ENCODE data around the gene SH3TC1. TPM values are rescaled to one million over a fixed set of nuclear protein-coding genes. Genes with fewer than 3 reads are reported as not detected.

The SH3TC1 gene
- total RNA-seq, 1 experiment from 2014 or later: 28.9 TPM

- Histone ChIP-seq H3K36me3 (peaks cover 29% of the 10 kb centered on the region), H3K27ac (no peak overlapping the region), H3K4me1 (peaks cover 1% of the 10 kb centered on the region), H3K9me3 (replicated peaks) (no peaks in the 10 kb centered on the region), H3K4me3 (no peak overlapping the region), H3K27me3 (no peaks in the 10 kb centered on the region)
- DNase-seq: no peak
These were observed 38.3 kb downstream of the SH3TC1 start for GRCh38 chr4:8237256-8237989.

GRCh38 chr4:8238036-8238511 lies 39.0 kb downstream of the SH3TC1 start:
- DNase-seq: no peak
- no peak overlapping the region for H3K27ac ChIP-seq
- no peaks in the 10 kb centered on the region for H3K27me3 ChIP-seq
- no peaks in the 10 kb centered on the region for H3K9me3 ChIP-seq (replicated peaks)
- H3K36me3 ChIP-seq: peaks cover 29% of the 10 kb centered on the region
- H3K4me3 ChIP-seq: no peak overlapping the region
- peaks cover 7% of the 10 kb centered on the region for H3K4me1 ChIP-seq

DNA sequence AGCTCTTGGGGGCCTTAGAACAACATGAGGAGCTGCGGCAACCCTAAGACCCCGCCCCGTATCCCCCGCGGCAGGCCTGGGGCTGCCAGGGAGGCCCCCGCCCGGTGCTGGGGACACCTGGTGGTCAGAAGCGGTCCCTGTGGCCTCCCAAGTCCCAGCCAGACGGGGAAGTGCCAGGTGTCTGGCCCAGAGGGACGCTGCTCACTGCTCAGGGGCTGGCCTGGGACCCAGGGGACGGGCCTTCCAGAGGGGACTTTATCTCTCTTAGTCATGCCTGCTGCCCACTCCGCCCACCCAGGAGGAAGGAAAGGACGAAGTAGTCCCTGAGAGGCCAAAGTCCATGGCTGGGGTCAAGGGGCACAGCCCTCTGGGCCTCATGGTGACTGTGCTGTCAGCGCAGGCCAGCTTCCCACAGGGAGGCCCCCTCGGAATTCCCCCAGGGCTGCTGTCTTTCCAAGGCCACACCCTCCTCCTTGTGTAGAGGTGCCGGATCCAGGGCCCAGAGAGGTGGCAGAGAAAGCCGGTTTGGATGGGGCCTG lies 39.5 kb downstream of the SH3TC1 start:
- H3K4me1 ChIP-seq: peaks cover 7% of the 10 kb centered on the region
- peaks cover 24% of the 10 kb centered on the region for H3K36me3 ChIP-seq
- no peak for DNase-seq

DNA sequence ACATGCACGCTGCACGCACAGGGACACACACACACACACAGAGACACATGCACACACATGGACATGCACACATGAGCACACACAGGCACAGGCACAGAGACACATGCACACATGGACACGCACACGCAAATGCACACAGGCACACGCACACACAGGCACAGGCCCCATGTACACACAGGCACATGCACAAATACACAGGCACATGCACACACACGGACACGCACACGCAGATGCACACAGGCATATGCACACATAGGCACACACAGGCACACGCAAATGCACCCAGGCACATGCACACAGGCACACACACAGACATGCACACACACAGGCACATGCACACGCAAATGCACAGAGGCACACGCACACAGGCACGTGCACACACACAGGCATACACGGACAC lies 40.1 kb downstream of the SH3TC1 start:
- Histone ChIP-seq H3K9me3 (replicated peaks) (no peaks in the 10 kb centered on the region), H3K4me3 (no peak overlapping the region), H3K27ac (no peak overlapping the region), H3K36me3 (peaks cover 18% of the 10 kb centered on the region), H3K4me1 (peaks cover 7% of the 10 kb centered on the region), H3K27me3 (no peaks in the 10 kb centered on the region)
- DNase-seq: no peak

More for the DNA sequence above, 39.5 kb downstream of the SH3TC1 start:
- H3K4me3 ChIP-seq: no peak overlapping the region
- H3K9me3 ChIP-seq (replicated peaks): no peaks in the 10 kb centered on the region
- H3K27me3 ChIP-seq: no peaks in the 10 kb centered on the region
- no peak overlapping the region for H3K27ac ChIP-seq

DNA sequence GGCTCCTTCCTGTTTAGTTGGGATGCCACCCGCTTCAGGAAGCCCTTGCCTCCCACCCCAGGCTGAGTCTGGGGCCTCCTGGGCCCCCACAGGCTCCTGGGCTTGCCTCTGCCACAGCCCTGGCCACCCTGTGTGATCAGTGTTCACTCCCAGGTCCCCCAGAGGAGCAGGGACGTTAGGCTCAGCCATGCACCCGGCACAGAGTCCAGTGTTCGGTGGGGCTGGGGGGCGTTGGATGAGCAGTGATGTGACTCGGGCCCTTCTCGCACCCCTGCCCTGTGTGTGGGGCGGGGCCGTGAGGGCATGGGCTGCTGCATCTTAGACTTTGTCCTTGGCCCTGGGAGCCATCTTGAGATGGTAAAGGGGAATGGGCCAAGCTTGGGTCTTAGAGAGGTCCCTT lies 40.6 kb downstream of the SH3TC1 start:
- no peak for DNase-seq

DNA sequence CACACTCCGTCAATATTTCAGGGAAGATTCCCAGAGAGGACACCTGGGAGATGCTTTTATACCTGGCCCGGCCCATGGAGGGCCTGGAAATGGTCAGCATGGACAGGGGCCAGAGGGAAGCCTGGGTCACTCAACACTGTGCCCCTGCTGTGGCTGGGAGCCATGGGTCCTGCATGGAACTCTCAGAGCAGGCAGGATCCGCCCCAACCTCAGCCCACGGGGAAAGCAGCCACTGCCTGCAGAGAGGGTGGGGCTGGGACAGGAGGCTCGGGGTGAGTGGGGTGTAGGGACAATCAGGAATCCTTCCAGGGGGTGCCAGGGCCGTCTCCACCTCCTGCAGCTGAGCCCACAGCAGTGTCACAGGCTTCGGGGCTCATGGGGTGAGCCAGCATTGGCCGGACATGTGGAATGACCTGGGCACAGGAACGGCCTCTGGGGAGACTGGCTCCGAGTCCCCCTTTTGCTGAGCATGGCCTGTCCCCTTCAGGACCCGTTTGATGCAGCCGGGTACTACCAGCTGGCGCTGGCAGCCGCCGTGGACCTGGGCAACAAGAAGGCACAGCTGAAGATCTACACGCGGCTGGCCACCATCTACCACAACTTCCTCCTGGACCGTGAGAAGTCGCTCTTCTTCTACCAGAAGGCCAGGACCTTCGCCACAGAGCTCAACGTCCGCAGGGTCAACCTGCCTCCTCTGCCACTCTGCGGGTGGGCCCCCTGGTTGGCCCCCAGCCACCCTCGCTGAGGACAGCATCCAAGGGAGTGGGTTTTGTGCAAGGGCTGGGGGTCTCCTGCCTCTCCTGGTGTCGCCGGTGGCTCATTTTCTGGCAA lies 41.3 kb downstream of the SH3TC1 start:
- no peaks in the 10 kb centered on the region for H3K9me3 ChIP-seq (replicated peaks)
- no peak overlapping the region for H3K4me3 ChIP-seq
- peaks cover 9% of the 10 kb centered on the region for H3K36me3 ChIP-seq
- peaks cover 7% of the 10 kb centered on the region for H3K4me1 ChIP-seq
- DNase-seq: no peak
- H3K27me3 ChIP-seq: no peaks in the 10 kb centered on the region
- no peak overlapping the region for H3K27ac ChIP-seq

More for the DNA sequence above, 40.6 kb downstream of the SH3TC1 start:
- Histone ChIP-seq H3K27ac (no peak overlapping the region), H3K4me3 (no peak overlapping the region), H3K27me3 (no peaks in the 10 kb centered on the region), H3K36me3 (peaks cover 13% of the 10 kb centered on the region), H3K9me3 (replicated peaks) (no peaks in the 10 kb centered on the region), H3K4me1 (peaks cover 7% of the 10 kb centered on the region)

- DNase-seq: no peak
- Histone ChIP-seq H3K27ac (no peak overlapping the region), H3K4me1 (peaks cover 7% of the 10 kb centered on the region), H3K27me3 (no peaks in the 10 kb centered on the region), H3K36me3 (peaks cover 4% of the 10 kb centered on the region; the same call in 1 of the 2 replicates), H3K4me3 (no peak overlapping the region), H3K9me3 (replicated peaks) (no peaks in the 10 kb centered on the region)
These were observed 42.2 kb downstream of the SH3TC1 start for GRCh38 chr4:8241211-8241779.

DNA sequence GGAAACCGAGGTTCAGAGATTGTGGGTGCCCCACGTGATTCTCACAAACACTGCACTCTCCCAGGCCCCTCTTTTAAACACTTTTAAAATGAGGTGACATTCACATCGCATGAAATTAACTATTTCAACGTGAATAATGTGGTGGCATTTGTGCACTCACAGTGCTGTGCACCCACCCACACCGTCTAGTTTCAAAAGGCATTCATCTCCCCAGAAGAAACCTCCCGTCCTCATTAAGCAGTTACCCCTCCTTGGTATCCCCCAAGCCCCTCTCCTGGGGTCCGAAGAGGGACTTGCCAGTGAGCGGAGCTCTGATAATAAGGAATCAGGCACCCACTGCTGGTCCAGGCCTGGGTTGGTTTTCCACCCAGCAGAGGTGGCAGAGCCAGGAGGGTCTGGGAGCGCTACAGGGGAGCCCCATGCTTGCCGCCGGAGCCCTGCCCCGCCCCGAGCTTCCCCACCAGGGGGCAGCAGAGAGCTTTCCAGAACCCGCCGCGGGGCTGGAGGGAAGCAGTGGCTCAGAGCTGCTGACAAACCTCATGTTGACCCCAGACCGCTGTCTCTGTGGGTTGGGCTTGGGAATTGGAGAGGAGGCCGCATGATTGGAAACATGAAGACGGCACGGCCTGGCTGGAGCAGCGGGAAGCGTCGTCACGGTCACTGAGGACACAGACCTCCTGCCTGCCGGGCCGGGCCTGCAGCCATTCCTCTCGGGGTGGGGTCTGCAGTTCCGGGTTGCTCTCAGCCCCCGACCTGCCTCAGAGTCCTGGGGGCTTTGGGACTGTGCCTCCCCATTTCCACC lies 43.0 kb downstream of the SH3TC1 start:
- Histone ChIP-seq H3K4me3 (no peak overlapping the region), H3K4me1 (peaks cover 7% of the 10 kb centered on the region), H3K36me3 (peaks cover 4% of the 10 kb centered on the region; the same call in 1 of the 2 replicates), H3K27me3 (no peaks in the 10 kb centered on the region), H3K9me3 (replicated peaks) (no peaks in the 10 kb centered on the region), H3K27ac (peak overlapping the region; percentile 73)
- DNase-seq: peak; percentile 96 to 97

DNA sequence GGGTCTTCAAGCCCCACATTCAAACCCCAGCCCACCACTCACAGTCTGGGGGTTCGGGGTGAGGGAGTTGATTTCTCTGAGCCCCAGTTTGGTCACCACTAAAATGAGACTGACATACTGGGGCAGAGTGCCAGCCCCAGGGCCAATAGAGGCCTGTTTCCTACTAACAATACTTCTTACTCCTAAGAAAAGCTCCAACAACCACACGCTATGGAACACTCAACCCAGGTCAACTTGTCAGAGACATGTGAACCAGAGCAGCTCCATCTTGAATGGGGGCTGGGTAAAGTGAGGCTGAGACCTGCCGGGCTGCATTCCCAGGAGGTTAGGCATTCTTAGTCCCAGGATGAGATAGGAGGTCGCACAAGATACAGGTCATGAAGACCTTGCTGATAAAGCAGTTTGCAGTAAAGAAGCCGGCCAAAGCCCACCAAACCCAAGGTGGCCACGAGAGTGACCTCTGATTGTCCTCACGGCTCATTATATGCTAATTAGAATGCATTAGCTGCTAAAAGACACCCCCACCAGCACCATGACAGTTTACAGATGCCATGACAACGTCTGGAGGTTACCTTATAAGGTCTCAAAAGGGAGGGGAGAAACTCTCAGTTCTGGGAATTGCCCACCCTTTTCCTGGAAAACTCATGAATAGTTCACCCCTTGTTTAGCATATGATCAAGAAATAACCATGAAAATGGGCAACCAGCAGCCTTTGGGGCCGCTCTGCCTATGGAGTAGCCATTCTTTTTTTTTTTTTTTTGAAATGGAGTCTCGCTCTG lies 43.9 kb downstream of the SH3TC1 start:
- peaks cover 7% of the 10 kb centered on the region for H3K4me1 ChIP-seq
- H3K36me3 ChIP-seq: no peaks in the 10 kb centered on the region
- peak overlapping the region; percentile 73 for H3K27ac ChIP-seq
- H3K9me3 ChIP-seq (replicated peaks): no peaks in the 10 kb centered on the region
- DNase-seq: no peak
- no peaks in the 10 kb centered on the region for H3K27me3 ChIP-seq
- no peak overlapping the region for H3K4me3 ChIP-seq

DNA sequence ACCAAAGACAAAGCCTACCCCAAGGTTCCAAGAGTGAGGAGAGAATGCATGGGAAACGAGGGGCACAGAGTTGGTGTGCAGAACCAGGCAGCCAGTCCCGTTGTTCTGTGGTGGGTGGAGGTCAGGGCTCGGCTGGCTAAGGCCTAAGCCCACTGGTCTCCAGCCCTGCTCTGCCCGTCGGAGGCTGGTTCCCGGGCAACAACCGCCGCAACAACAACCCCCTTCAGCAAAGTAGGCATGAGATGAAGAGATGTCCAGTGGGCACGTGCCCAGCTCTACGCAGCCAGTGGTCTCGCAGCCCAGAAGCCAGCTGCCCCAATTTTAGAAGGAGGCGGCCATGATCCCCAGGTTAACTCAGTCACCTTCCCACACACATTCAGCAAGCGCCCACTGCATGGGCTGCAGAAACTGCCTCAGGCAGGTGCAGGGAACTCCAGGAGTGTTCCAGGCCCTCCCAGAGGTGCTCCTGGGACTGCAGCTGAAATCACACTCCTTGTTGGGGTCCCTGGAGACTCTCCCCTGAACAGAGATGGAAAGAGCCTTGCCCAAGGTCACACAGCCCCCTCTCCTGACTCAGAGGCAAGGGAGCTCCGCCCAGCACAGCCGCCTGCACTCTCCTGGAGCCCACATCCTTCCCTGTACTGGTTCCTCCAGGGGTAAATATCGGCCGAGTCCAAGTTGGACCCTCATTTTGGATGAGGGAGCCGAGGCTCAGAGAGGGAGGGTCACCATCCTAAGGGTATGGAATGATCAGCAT lies 45.1 kb downstream of the SH3TC1 start:
- H3K4me1 ChIP-seq: peaks cover 7% of the 10 kb centered on the region
- DNase-seq: no peak

DNA sequence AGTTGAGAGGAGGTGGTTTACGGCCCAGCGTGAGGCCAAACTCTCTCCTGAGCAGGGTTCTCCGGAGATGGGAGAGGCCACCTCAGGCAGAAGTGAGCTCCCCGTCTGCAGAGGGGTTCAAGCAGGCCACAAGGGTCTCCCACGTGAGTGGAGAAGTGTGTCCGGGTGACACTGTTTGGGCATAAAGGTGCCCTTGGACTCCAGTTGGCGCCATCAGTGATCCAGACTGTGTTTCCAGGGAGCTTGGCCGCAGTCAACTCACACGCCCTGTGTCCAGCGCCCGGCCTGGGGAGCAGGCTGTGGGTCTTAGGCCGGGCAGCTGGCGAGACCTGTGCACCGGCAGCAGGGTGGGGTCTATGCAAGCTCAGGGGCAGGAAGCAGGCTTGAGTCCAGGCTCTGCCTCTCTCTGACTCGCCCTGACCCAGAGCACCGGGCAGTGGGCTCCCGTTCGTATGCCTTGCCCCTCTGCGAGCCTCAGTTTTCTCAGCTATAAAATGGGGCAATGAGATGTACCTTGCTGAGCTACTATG lies 45.9 kb downstream of the SH3TC1 start:
- Histone ChIP-seq H3K4me1 (peaks cover 7% of the 10 kb centered on the region), H3K27ac (no peak overlapping the region), H3K4me3 (no peak overlapping the region), H3K9me3 (replicated peaks) (no peaks in the 10 kb centered on the region), H3K36me3 (no peaks in the 10 kb centered on the region), H3K27me3 (no peaks in the 10 kb centered on the region)
- DNase-seq: no peak

More for the DNA sequence above, 45.1 kb downstream of the SH3TC1 start:
- H3K27ac ChIP-seq: no peak overlapping the region
- H3K36me3 ChIP-seq: no peaks in the 10 kb centered on the region
- H3K27me3 ChIP-seq: no peaks in the 10 kb centered on the region
- H3K9me3 ChIP-seq (replicated peaks): no peaks in the 10 kb centered on the region
- H3K4me3 ChIP-seq: no peak overlapping the region

DNA sequence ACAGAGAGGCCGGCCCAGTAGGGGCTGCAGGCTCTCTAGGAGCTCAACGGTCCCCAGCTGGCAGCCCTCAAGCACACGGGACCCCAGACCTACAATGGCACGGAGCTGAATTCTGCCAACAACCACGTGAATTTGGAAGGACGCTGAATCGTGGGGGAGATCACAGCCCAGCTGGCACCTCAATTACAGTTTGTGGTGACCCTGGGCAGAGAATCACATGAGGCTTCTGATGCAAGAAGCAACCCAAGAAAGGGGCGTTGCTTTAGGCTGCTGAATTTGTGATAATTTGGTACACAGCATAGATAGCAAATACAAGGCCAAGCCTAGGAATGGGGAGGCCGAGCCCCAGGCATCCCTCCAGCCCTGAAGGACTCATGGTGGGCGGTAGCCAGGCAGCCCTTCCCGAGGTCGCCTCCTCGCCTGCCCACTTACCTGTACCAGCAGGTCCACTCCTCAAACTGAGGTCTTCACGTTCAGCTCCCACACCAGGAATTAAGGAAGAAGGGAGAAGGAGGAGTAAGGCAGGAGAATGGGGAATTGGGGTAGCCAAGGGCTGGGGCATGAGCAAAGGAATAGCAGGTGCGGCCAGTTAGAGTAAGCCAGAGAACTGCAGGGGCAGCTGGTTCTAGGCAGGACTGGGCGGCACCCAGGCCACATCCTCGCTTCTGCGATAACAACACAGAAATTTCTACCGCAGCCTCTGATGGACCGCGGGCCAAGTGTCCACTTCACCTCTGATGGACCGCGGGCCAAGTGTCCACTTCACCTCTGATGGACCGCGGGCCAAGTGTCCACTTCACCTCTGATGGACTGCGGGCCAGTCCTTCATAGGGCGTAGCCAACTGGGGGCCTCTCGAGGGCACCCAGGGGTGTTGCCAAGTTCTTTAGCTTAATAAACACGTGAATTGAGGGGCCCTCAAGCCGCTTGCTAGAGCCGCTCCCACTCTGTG lies 47.1 kb downstream of the SH3TC1 start:
- no peak overlapping the region for H3K4me3 ChIP-seq
- peaks cover 7% of the 10 kb centered on the region for H3K4me1 ChIP-seq
- H3K36me3 ChIP-seq: no peaks in the 10 kb centered on the region
- no peaks in the 10 kb centered on the region for H3K27me3 ChIP-seq
- H3K9me3 ChIP-seq (replicated peaks): no peaks in the 10 kb centered on the region
- no peak overlapping the region for H3K27ac ChIP-seq
- no peak for DNase-seq
